ENCODE data around the gene SLC12A9. TPM values are rescaled to one million over a fixed set of nuclear protein-coding genes. Genes with fewer than 3 reads are reported as not detected.

Gene SLC12A9
- total and polyA plus RNA-seq, 2 of the 8 experiments (the other 6 are each of a cell fraction or from before 2014, with no cell fraction given) = 31.4 to 40.1 TPM

DNA sequence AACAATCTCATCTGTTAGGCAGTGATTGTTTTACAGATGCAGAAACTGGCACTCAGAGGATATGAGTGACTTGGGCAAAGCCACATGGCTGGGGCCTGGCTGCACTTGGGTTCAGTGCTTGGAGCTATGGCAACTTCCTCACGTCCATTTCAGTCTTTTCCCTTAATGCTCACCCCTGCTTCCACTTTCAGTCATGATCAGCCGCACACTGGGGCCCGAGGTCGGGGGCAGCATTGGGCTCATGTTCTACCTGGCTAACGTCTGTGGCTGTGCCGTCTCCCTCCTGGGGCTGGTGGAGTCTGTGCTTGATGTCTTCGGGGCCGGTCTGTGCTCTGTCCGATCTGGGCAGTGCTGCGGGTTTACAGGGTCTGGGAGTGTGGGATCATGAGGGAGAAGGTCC lies 3.0 kb downstream of the SLC12A9 start (continued):
- TF ChIP-seq, protein P1, sequence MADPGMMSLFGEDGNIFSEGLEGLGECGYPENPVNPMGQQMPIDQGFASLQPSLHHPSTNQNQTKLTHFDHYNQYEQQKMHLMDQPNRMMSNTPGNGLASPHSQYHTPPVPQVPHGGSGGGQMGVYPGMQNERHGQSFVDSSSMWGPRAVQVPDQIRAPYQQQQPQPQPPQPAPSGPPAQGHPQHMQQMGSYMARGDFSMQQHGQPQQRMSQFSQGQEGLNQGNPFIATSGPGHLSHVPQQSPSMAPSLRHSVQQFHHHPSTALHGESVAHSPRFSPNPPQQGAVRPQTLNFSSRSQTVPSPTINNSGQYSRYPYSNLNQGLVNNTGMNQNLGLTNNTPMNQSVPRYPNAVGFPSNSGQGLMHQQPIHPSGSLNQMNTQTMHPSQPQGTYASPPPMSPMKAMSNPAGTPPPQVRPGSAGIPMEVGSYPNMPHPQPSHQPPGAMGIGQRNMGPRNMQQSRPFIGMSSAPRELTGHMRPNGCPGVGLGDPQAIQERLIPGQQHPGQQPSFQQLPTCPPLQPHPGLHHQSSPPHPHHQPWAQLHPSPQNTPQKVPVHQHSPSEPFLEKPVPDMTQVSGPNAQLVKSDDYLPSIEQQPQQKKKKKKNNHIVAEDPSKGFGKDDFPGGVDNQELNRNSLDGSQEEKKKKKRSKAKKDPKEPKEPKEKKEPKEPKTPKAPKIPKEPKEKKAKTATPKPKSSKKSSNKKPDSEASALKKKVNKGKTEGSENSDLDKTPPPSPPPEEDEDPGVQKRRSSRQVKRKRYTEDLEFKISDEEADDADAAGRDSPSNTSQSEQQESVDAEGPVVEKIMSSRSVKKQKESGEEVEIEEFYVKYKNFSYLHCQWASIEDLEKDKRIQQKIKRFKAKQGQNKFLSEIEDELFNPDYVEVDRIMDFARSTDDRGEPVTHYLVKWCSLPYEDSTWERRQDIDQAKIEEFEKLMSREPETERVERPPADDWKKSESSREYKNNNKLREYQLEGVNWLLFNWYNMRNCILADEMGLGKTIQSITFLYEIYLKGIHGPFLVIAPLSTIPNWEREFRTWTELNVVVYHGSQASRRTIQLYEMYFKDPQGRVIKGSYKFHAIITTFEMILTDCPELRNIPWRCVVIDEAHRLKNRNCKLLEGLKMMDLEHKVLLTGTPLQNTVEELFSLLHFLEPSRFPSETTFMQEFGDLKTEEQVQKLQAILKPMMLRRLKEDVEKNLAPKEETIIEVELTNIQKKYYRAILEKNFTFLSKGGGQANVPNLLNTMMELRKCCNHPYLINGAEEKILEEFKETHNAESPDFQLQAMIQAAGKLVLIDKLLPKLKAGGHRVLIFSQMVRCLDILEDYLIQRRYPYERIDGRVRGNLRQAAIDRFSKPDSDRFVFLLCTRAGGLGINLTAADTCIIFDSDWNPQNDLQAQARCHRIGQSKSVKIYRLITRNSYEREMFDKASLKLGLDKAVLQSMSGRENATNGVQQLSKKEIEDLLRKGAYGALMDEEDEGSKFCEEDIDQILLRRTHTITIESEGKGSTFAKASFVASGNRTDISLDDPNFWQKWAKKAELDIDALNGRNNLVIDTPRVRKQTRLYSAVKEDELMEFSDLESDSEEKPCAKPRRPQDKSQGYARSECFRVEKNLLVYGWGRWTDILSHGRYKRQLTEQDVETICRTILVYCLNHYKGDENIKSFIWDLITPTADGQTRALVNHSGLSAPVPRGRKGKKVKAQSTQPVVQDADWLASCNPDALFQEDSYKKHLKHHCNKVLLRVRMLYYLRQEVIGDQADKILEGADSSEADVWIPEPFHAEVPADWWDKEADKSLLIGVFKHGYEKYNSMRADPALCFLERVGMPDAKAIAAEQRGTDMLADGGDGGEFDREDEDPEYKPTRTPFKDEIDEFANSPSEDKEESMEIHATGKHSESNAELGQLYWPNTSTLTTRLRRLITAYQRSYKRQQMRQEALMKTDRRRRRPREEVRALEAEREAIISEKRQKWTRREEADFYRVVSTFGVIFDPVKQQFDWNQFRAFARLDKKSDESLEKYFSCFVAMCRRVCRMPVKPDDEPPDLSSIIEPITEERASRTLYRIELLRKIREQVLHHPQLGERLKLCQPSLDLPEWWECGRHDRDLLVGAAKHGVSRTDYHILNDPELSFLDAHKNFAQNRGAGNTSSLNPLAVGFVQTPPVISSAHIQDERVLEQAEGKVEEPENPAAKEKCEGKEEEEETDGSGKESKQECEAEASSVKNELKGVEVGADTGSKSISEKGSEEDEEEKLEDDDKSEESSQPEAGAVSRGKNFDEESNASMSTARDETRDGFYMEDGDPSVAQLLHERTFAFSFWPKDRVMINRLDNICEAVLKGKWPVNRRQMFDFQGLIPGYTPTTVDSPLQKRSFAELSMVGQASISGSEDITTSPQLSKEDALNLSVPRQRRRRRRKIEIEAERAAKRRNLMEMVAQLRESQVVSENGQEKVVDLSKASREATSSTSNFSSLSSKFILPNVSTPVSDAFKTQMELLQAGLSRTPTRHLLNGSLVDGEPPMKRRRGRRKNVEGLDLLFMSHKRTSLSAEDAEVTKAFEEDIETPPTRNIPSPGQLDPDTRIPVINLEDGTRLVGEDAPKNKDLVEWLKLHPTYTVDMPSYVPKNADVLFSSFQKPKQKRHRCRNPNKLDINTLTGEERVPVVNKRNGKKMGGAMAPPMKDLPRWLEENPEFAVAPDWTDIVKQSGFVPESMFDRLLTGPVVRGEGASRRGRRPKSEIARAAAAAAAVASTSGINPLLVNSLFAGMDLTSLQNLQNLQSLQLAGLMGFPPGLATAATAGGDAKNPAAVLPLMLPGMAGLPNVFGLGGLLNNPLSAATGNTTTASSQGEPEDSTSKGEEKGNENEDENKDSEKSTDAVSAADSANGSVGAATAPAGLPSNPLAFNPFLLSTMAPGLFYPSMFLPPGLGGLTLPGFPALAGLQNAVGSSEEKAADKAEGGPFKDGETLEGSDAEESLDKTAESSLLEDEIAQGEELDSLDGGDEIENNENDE (IDR thresholded peaks at IDR 0.05; ENCODE audit: insufficient replicate concordance, low read length) = no peak
- TF ChIP-seq CBX8 (IDR thresholded peaks at IDR 0.05; ENCODE audit: borderline replicate concordance, low read depth, low read length) (no peak), PHF8 (conservative IDR thresholded peaks at IDR 0.05; ENCODE audit: low read depth, low read length) (no peak), RFX5 (IDR thresholded peaks at IDR 0.05; ENCODE audit: borderline replicate concordance, low read depth, low read length) (no peak), SRF (IDR thresholded peaks at IDR 0.05; ENCODE audit: low read depth, low read length) (no peak), EP300 (IDR thresholded peaks at IDR 0.05; ENCODE audit: borderline replicate concordance in 1 of 2, low read depth in 2 of 2, low read length in 2 of 2) (no peak), SAP30 (IDR thresholded peaks at IDR 0.05; ENCODE audit: insufficient read depth, insufficient replicate concordance, low read length) (no peak), RAD21 (IDR thresholded peaks at IDR 0.05 in 1 of 2, conservative IDR thresholded peaks at IDR 0.05 in 1 of 2; ENCODE audit: low read depth in 2 of 2, low read length in 2 of 2) (no peak), SIX5 (IDR thresholded peaks at IDR 0.05; ENCODE audit: low read depth, low read length) (no peak)
- TF ChIP-seq, protein P2, sequence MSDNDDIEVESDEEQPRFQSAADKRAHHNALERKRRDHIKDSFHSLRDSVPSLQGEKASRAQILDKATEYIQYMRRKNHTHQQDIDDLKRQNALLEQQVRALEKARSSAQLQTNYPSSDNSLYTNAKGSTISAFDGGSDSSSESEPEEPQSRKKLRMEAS (IDR thresholded peaks at IDR 0.05) = no peak
